ENCODE measurements around the gene ZFY.

ZFY gene

DNA sequence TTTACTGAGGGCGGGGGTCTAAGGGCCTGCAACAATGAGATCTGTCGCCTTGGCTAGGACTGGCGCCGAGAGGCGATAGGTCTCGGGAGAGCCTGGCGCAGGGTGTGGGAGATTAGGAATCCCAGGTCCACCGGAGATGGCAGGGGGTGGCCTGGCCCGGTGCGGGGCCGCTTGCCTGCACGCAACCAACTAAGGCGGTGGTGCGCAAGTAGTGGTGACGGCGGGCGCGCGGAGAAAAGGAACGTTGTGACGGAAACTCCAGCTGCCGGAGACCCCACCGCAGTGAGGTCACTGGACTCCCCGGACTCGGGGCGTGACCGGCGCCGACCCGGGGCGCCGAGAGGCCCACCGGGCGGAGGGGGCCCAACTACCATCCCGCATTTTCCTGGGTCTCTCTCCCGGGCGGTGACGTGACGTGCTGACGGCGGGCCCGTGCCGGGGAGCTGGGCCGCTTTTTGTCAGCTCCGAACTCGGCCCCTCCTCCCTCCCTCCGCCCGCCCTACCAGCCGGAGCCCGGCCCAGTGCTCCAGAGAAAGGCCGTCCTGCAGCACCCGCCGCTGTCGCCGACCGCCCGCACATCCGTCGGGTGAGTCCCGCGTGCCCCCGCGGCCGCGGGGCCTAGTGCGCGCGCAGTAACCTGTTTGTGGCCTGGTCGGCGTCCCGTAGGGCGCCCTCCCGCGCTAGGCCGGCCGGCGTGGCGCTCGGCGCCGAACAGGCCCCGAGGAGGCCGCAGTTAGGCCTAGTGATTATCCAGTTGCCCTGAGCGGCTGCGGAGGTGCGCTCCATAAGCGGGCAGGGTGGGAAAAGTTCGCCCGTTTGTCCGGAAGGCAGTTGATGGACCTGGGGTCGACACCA lies at the start of gene ZFY:
Gene ZFY (plus strand): TSS at position 521 of the 855 bp plus-strand sequence. CDS start 18,556 bp downstream, outside the sequence.
- no peaks in the 10 kb centered on the region for H3K9me3 ChIP-seq (replicated peaks; ENCODE audit: insufficient read depth, low read length)
- TF ChIP-seq EZH2phosphoT487 (IDR thresholded peaks at IDR 0.05; ENCODE audit: low read length), result no peak
- TF ChIP-seq, protein P1, sequence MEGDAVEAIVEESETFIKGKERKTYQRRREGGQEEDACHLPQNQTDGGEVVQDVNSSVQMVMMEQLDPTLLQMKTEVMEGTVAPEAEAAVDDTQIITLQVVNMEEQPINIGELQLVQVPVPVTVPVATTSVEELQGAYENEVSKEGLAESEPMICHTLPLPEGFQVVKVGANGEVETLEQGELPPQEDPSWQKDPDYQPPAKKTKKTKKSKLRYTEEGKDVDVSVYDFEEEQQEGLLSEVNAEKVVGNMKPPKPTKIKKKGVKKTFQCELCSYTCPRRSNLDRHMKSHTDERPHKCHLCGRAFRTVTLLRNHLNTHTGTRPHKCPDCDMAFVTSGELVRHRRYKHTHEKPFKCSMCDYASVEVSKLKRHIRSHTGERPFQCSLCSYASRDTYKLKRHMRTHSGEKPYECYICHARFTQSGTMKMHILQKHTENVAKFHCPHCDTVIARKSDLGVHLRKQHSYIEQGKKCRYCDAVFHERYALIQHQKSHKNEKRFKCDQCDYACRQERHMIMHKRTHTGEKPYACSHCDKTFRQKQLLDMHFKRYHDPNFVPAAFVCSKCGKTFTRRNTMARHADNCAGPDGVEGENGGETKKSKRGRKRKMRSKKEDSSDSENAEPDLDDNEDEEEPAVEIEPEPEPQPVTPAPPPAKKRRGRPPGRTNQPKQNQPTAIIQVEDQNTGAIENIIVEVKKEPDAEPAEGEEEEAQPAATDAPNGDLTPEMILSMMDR (IDR thresholded peaks at IDR 0.05; ENCODE audit: low read length), result no peak
- no peak for TF ChIP-seq EZH2 (optimal IDR thresholded peaks at IDR 0.05; ENCODE audit: low read depth, low read length)
- no peak for DNase-seq
- H3F3A ChIP-seq (ENCODE audit: insufficient read depth, low read length), result no peaks in the 10 kb centered on the region
- no peaks in the 10 kb centered on the region for H3K27me3 ChIP-seq (replicated peaks; ENCODE audit: insufficient read depth, low read length)
- H3K9me2 ChIP-seq (replicated peaks; ENCODE audit: insufficient read depth, low read length), result no peaks in the 10 kb centered on the region
- no peaks in the 10 kb centered on the region for H3K79me2 ChIP-seq (ENCODE audit: low read length)
- no peak within 1 kb of the TSS for H3K9ac ChIP-seq (ENCODE audit: low read length)
- no peak within 1 kb of the TSS for H2AFZ ChIP-seq (ENCODE audit: low read length)
- no peak within 1 kb of the TSS for H3K4me3 ChIP-seq (ENCODE audit: low read length)
- H3K36me3 ChIP-seq (replicated peaks; ENCODE audit: insufficient read depth, low read length), result no peaks in the 10 kb centered on the region
- H3K4me1 ChIP-seq (ENCODE audit: low read length), result no peaks in the 10 kb centered on the region
- H3K27ac ChIP-seq (ENCODE audit: low read length), result no peak within 1 kb of the TSS
- H3K4me2 ChIP-seq (ENCODE audit: low read depth, low read length), result no peak within 1 kb of the TSS
- no peaks in the 10 kb centered on the region for H4K20me1 ChIP-seq (ENCODE audit: insufficient read depth, low read length)

DNA sequence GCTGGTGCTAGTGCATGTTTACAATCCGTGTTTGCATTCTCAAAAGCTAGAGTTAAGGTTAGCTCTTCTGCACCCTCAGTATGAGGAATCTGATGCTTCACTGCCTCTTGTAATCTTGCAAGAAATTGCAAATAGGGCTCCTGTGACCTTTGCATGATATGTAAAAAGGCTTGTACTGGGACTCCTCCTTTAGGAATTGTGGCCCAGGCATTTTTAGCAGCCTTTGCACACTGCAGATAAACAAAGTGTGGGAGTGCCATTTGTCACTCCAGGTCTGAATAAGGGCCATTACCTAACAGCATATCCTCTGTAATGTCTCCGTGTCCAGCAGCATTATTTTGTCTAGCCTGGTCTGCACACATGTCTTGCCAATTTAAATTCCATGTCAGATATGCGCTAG lies 49.3 kb upstream of the ZFY start:
- H3K4me1 ChIP-seq (ENCODE audit: low read length), result no peaks in the 10 kb centered on the region
- no peak overlapping the region for H3K9ac ChIP-seq (ENCODE audit: low read length)
- no peaks in the 10 kb centered on the region for H3F3A ChIP-seq (ENCODE audit: insufficient read depth, low read length)
- no peak overlapping the region for H3K27ac ChIP-seq (ENCODE audit: low read length)
- no peaks in the 10 kb centered on the region for H4K20me1 ChIP-seq (ENCODE audit: insufficient read depth, low read length)
- H3K9me3 ChIP-seq (replicated peaks; ENCODE audit: insufficient read depth, low read length), result no peaks in the 10 kb centered on the region
- no peak for TF ChIP-seq EZH2phosphoT487 (IDR thresholded peaks at IDR 0.05; ENCODE audit: low read length)
- no peak for TF ChIP-seq EZH2 (optimal IDR thresholded peaks at IDR 0.05; ENCODE audit: low read depth, low read length)
- no peak overlapping the region for H2AFZ ChIP-seq (ENCODE audit: low read length)
- H3K4me3 ChIP-seq (ENCODE audit: low read length), result no peak overlapping the region
- DNase-seq, result no peak
- H3K36me3 ChIP-seq (replicated peaks; ENCODE audit: insufficient read depth, low read length), result no peaks in the 10 kb centered on the region
- no peaks in the 10 kb centered on the region for H3K79me2 ChIP-seq (ENCODE audit: low read length)
- no peak overlapping the region for H3K4me2 ChIP-seq (ENCODE audit: low read depth, low read length)
- no peaks in the 10 kb centered on the region for H3K27me3 ChIP-seq (replicated peaks; ENCODE audit: insufficient read depth, low read length)
- H3K9me2 ChIP-seq (replicated peaks; ENCODE audit: insufficient read depth, low read length), result no peaks in the 10 kb centered on the region

DNA sequence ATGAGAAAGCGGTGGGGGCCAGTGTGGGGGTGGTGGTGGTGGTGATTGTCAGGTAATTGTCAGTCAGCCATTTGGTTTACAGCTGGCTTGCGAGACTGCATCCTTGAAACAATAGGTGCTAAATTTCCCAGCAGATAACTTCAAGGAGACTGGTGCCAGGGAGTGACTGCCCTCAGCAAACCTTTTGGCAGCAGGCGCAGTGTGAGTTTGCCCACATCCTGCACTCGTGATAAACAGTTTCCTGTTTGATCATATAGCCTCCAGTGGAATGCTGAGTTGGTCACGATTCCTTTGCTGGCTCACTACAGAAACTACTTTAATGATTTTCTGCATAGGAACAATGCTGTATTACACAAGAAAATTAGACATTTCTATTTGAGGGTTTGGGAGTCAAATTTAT lies 47.8 kb upstream of the ZFY start:
- no peaks in the 10 kb centered on the region for H3K27me3 ChIP-seq (replicated peaks; ENCODE audit: insufficient read depth, low read length)
- no peaks in the 10 kb centered on the region for H4K20me1 ChIP-seq (ENCODE audit: insufficient read depth, low read length)
- H3K27ac ChIP-seq (ENCODE audit: low read length), result no peak overlapping the region
- no peaks in the 10 kb centered on the region for H3K4me1 ChIP-seq (ENCODE audit: low read length)
- no peak overlapping the region for H3K4me3 ChIP-seq (ENCODE audit: low read length)
- TF ChIP-seq, protein P1 (IDR thresholded peaks at IDR 0.05; ENCODE audit: low read length), result no peak
- no peak for TF ChIP-seq EZH2phosphoT487 (IDR thresholded peaks at IDR 0.05; ENCODE audit: low read length)
- TF ChIP-seq EZH2 (optimal IDR thresholded peaks at IDR 0.05; ENCODE audit: low read depth, low read length), result no peak
- no peak for DNase-seq
- no peaks in the 10 kb centered on the region for H3K36me3 ChIP-seq (replicated peaks; ENCODE audit: insufficient read depth, low read length)
- no peak overlapping the region for H2AFZ ChIP-seq (ENCODE audit: low read length)
- no peak overlapping the region for H3K9ac ChIP-seq (ENCODE audit: low read length)
- H3F3A ChIP-seq (ENCODE audit: insufficient read depth, low read length), result no peaks in the 10 kb centered on the region
- H3K9me3 ChIP-seq (replicated peaks; ENCODE audit: insufficient read depth, low read length), result no peaks in the 10 kb centered on the region
- no peak overlapping the region for H3K4me2 ChIP-seq (ENCODE audit: low read depth, low read length)
- no peaks in the 10 kb centered on the region for H3K79me2 ChIP-seq (ENCODE audit: low read length)
- H3K9me2 ChIP-seq (replicated peaks; ENCODE audit: insufficient read depth, low read length), result no peaks in the 10 kb centered on the region

DNA sequence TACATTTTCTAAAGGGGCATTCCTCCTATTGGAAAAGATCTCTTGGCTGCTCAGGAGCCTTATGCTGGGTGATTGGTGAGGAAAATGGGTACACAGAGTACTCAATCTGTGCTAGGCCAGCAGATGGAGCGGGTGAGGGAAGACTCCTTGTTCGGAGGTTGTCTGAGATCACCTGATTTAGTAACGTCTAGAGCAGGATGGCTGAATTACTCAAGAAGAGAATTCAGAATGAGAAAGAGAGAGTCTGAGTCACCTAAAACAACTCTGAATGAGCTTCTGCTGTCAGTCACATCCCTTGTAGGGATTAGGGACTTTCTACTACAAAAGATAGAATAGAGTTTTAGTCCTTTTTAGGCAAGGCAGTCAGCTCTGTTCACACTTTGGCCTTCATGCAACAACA lies 47.2 kb upstream of the ZFY start:
- TF ChIP-seq, protein P1 (IDR thresholded peaks at IDR 0.05; ENCODE audit: low read length), result no peak
- TF ChIP-seq EZH2 (optimal IDR thresholded peaks at IDR 0.05; ENCODE audit: low read depth, low read length) (no peak), EZH2phosphoT487 (IDR thresholded peaks at IDR 0.05; ENCODE audit: low read length) (no peak)
- DNase-seq, result no peak
- H3K9ac ChIP-seq (ENCODE audit: low read length), result no peak overlapping the region
- no peak overlapping the region for H3K4me2 ChIP-seq (ENCODE audit: low read depth, low read length)
- no peaks in the 10 kb centered on the region for H3K9me3 ChIP-seq (replicated peaks; ENCODE audit: insufficient read depth, low read length)
- no peaks in the 10 kb centered on the region for H3F3A ChIP-seq (ENCODE audit: insufficient read depth, low read length)
- no peaks in the 10 kb centered on the region for H4K20me1 ChIP-seq (ENCODE audit: insufficient read depth, low read length)
- H2AFZ ChIP-seq (ENCODE audit: low read length), result no peak overlapping the region
- no peaks in the 10 kb centered on the region for H3K79me2 ChIP-seq (ENCODE audit: low read length)
- H3K27ac ChIP-seq (ENCODE audit: low read length), result no peak overlapping the region
- no peaks in the 10 kb centered on the region for H3K36me3 ChIP-seq (replicated peaks; ENCODE audit: insufficient read depth, low read length)
- no peak overlapping the region for H3K4me3 ChIP-seq (ENCODE audit: low read length)
- no peaks in the 10 kb centered on the region for H3K4me1 ChIP-seq (ENCODE audit: low read length)
- no peaks in the 10 kb centered on the region for H3K9me2 ChIP-seq (replicated peaks; ENCODE audit: insufficient read depth, low read length)
- H3K27me3 ChIP-seq (replicated peaks; ENCODE audit: insufficient read depth, low read length), result no peaks in the 10 kb centered on the region
